ENCODE measurements around the gene LRPAP1.
A peak's percentile ranks its signal among the peaks of the same experiment; 100 is the strongest.

Gene LRPAP1

GRCh38 chr4:3492741-3493719, 39.2 kb downstream of the LRPAP1 start:
- no peak for TF ChIP-seq PPARA (CRISPR knock-in tag; IDR thresholded peaks at IDR 0.05; ENCODE audit: borderline replicate concordance)
- TF ChIP-seq ZC3H10 (CRISPR knock-in tag; IDR thresholded peaks at IDR 0.05): no peak
- no peak for TF ChIP-seq CREB5 (CRISPR knock-in tag; IDR thresholded peaks at IDR 0.05; ENCODE audit: low read depth)
- TF ChIP-seq CSDC2 (CRISPR knock-in tag; IDR thresholded peaks at IDR 0.05): no peak
- TF ChIP-seq ARNTL (CRISPR knock-in tag; IDR thresholded peaks at IDR 0.05; ENCODE audit: borderline replicate concordance, low read depth): no peak
- no peak for TF ChIP-seq ZFP3 (CRISPR knock-in tag; IDR thresholded peaks at IDR 0.05)
- no peak for TF ChIP-seq OSR1 (CRISPR knock-in tag; IDR thresholded peaks at IDR 0.05)
- no peak for TF ChIP-seq ISL1 (CRISPR knock-in tag; IDR thresholded peaks at IDR 0.05)
- no peak for TF ChIP-seq ZNF70 (CRISPR knock-in tag; IDR thresholded peaks at IDR 0.05)
- peak; percentile 22 for ATAC-seq

GRCh38 chr4:3491681-3492405, 40.4 kb downstream of the LRPAP1 start:
- TF ChIP-seq ZNF70 (CRISPR knock-in tag; IDR thresholded peaks at IDR 0.05) (no peak), ZNF8 (CRISPR knock-in tag; IDR thresholded peaks at IDR 0.05) (no peak), ESRRG (CRISPR knock-in tag; IDR thresholded peaks at IDR 0.05) (no peak), GLIS3 (CRISPR knock-in tag; IDR thresholded peaks at IDR 0.05) (no peak), BACH2 (CRISPR knock-in tag; IDR thresholded peaks at IDR 0.05; ENCODE audit: borderline replicate concordance) (no peak), ARNTL (CRISPR knock-in tag; IDR thresholded peaks at IDR 0.05; ENCODE audit: borderline replicate concordance, low read depth) (no peak), CSDC2 (CRISPR knock-in tag; IDR thresholded peaks at IDR 0.05) (no peak)
- ATAC-seq: peak; percentile 10

- no peak for TF ChIP-seq ZC3H10 (CRISPR knock-in tag; IDR thresholded peaks at IDR 0.05)
- no peak for TF ChIP-seq ZNF565 (CRISPR knock-in tag; conservative IDR thresholded peaks at IDR 0.05; ENCODE audit: low read depth)
- TF ChIP-seq TCF4 (CRISPR knock-in tag; IDR thresholded peaks at IDR 0.05; ENCODE audit: borderline replicate concordance): no peak
- no peak for TF ChIP-seq ZNF8 (CRISPR knock-in tag; IDR thresholded peaks at IDR 0.05)
- ATAC-seq: 0 out of 3 replicates have a peak, but pooled peaks have one; percentile 3
These were observed 42.7 kb downstream of the LRPAP1 start for GRCh38 chr4:3489451-3489962.

- no peak for TF ChIP-seq ARNTL (CRISPR knock-in tag; IDR thresholded peaks at IDR 0.05; ENCODE audit: borderline replicate concordance, low read depth)
- no peak for ATAC-seq
These were observed 43.4 kb downstream of the LRPAP1 start for GRCh38 chr4:3488820-3489219.

- TF ChIP-seq ZFP3 (CRISPR knock-in tag; IDR thresholded peaks at IDR 0.05): no peak
- ATAC-seq: no peak
These were observed 44.4 kb downstream of the LRPAP1 start for GRCh38 chr4:3487861-3488260.

- TF ChIP-seq TSHZ2 (CRISPR knock-in tag; IDR thresholded peaks at IDR 0.05) (no peak), TCF4 (CRISPR knock-in tag; IDR thresholded peaks at IDR 0.05; ENCODE audit: borderline replicate concordance) (no peak), TOX (CRISPR knock-in tag; IDR thresholded peaks at IDR 0.05; ENCODE audit: borderline replicate concordance) (no peak), ZFP30 (CRISPR knock-in tag; IDR thresholded peaks at IDR 0.05) (no peak), ZNF70 (CRISPR knock-in tag; IDR thresholded peaks at IDR 0.05) (no peak), RARB (CRISPR knock-in tag; IDR thresholded peaks at IDR 0.05) (no peak), PATZ1 (CRISPR knock-in tag; IDR thresholded peaks at IDR 0.05; ENCODE audit: borderline replicate concordance) (no peak), ZFP3 (CRISPR knock-in tag; IDR thresholded peaks at IDR 0.05) (no peak), CREB5 (CRISPR knock-in tag; IDR thresholded peaks at IDR 0.05; ENCODE audit: low read depth) (no peak), ISL1 (CRISPR knock-in tag; IDR thresholded peaks at IDR 0.05) (no peak)
- ATAC-seq: peak; percentile 6; the same call in 1 of the 3 replicates
These were observed 45.4 kb downstream of the LRPAP1 start for GRCh38 chr4:3486541-3487540.
